T-helper 2 cell (primary cell): ENCODE data around the gene LIPC.
"Not testable (repeated sequence)": the region's sequence is repeated elsewhere in the genome, so short reads cannot be mapped to it uniquely, and the experiment has no call there.

Experiments
- DNase-seq, 5 experiments: peaks; one replicate each; pipeline versions ENCODE4 v3.0.0 to v3.0.0-alpha.2; 2012 to 2022

The LIPC gene

GRCh38 chr15:58593870-58594269, 162.1 kb downstream of the LIPC start:
- peak in 1 of 5 experiments; percentile 51 for DNase-seq

- DNase-seq = peak in 1 of 5 experiments; percentile 59
These were observed 163.1 kb downstream of the LIPC start for GRCh38 chr15:58594898-58595297.

- peak in 1 of 5 experiments; percentile 21 for DNase-seq
These were observed 163.9 kb downstream of the LIPC start for GRCh38 chr15:58595516-58596263.

- no peak for DNase-seq
These were observed 166.4 kb downstream of the LIPC start for GRCh38 chr15:58597943-58598828.

- DNase-seq = no peak
These were observed 167.0 kb downstream of the LIPC start for GRCh38 chr15:58598829-58599210.

GRCh38 chr15:58602823-58603222, 171.0 kb downstream of the LIPC start:
- no peak for DNase-seq

- DNase-seq = not testable (repeated sequence)
These were observed 172.1 kb downstream of the LIPC start for GRCh38 chr15:58603927-58604326.

- DNase-seq = no peak
These were observed 172.7 kb downstream of the LIPC start for GRCh38 chr15:58604455-58604923.

- no peak for DNase-seq
These were observed 174.2 kb downstream of the LIPC start for GRCh38 chr15:58605931-58606530.

- DNase-seq = no peak
These were observed 174.8 kb downstream of the LIPC start for GRCh38 chr15:58606577-58607080.

- DNase-seq = peak in 2 of 5 experiments; percentile 41 to 59
These were observed 176.4 kb downstream of the LIPC start for GRCh38 chr15:58608129-58608590.

GRCh38 chr15:58608711-58609110, 176.9 kb downstream of the LIPC start:
- DNase-seq = no peak

- no peak for DNase-seq
These were observed 180.2 kb downstream of the LIPC start for GRCh38 chr15:58611731-58612676.

- no peak for DNase-seq
These were observed 184.4 kb downstream of the LIPC start for GRCh38 chr15:58616171-58616570.
